Stimulated activated CD4-positive, alpha-beta T cell treated with anti-CD3 and anti-CD28 coated beads, Interleukin-4, amount 100 ng/mL, for 48 hours (primary cell): ENCODE results near the gene CD83.
"Not testable (repeated sequence)": the region's sequence is repeated elsewhere in the genome, so short reads cannot be mapped to it uniquely, and the experiment has no call there.

ENCODE experiments used
- DNase-seq, 2 donors: peaks; one replicate each; pipeline ENCODE4 v3.0.0-alpha.2; 2020; ENCODE audit warnings: low read depth in 2 of 2

The CD83 gene

DNA sequence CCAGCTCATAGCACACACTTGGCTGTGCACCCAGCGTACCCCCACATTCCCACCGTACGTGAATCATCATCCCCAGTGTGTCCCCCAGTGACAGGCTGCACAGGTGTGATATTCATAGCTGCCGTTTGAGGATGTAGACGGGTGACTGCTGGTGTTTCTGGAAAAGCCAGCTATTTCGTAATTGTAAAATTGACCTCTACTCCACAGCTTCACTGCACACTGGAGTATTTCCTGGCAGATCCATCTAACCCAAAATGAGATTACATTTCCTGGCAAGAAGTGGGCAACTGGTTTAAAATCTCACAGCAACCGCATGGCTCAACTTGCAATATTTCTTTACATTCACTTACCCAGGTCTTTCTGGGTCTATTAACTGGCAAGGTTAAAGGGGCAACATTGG is 30.3 kb downstream of the CD83 start:
- DNase-seq = no peak

DNA sequence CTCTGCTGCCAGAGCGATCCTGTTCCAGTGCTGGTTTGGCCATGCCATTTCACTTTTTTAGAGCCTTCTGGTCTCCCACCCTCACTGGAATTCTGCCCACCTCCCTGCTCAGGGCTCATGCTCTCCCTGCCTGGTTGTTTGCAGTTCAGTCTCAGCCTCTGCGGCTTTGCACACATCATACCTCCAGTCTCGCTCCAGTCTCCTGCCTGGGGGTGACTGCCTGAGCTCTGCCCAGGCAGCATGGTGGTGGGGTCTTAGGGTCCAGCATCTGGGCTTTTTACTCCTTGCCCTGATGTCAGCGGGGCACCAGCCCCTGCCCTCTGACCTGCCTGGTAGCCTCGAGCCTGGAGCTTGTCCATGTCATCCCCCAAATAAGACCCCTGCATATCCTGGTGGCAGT is 30.9 kb downstream of the CD83 start:
- no peak for DNase-seq

DNA sequence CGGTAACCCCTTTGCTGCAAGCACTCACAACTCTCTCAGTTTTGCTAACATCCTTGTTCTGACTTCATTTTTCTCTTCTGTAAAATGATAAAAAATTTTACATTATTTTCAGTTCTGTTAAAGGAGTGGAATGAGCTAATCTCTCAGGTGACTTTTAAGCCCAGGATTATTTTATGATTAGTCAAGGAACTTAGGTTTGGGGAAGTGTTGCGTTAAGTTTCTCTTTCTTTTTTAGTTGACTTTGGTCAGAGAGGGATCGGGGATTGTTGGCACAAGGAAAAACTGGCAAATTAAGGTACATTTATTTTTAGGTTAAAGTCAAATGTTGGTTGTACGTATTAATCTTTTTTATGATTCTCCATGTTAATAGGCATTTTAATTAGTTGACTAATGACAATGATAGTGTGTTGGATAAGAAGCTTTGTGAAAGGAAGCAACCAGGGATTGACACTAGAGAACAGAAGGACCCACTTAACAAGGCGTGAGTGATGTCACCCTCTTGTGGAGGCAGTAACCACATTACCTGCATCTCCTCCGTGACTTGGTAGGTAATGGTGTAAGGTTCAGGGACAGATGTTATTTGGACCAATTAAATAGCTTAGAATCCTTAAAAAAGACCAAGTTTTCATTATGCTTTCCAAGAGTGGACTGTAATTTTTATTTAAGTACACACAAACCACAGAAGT is 31.6 kb downstream of the CD83 start:
- DNase-seq = no peak

DNA sequence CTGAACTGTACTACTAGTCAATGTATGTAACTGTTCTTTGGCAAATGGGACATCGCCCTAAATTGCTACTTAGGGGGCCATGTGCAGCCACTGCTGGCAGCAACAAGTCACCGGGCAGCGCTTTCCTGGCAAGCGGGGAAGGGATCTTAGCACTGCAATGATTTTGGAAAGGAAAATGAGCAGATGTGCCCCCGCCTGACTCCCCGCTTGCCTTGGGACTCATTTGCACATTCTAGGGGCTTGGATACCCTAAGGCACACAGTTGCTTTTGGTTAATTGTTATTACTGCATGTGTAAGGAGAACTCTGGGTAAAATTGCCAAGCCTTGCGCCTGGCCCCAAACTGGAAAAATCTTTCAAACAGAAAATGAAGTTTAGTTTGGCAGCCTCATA is 32.2 kb downstream of the CD83 start:
- DNase-seq = no peak

DNA sequence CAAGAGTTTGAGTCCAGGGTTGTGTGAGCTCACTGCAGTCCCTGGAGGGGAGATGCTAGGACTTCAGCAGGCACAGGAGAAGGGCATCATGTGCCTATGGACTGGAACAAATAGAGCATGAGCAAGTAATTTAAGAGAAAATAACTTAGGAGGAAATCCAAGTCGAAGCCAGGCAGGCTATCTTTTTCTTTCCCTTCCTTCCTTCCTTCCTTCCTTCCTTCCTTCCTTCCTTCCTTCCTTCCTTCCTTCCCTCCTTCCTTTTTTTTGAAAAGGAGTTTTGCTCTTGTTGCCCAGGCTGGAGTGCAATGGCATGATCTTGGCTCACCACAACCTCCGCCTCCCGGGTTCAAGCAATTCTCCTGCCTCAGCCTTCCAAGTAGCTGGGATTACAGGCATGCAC is 33.7 kb downstream of the CD83 start:
- DNase-seq = not testable (repeated sequence)

DNA sequence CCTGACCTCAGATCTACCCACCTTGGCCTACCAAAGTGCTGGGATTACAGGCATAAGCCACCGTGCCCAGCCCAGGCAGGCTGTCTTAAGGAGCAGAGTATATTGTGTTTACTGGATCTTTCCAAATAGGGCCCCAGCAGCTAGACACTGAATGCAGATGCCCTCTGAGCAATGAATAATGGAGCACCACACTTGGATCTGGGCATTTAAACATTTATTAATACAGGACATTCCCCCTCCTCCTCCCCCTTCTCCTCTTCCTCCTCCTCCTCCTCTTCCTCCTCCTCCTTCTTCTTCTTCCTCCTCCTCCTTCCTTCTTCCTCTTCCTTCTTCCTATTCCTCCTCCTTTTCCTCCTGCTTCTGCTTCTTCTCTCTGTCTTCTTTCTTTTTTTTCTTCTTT is 34.2 kb downstream of the CD83 start:
- DNase-seq = no peak

DNA sequence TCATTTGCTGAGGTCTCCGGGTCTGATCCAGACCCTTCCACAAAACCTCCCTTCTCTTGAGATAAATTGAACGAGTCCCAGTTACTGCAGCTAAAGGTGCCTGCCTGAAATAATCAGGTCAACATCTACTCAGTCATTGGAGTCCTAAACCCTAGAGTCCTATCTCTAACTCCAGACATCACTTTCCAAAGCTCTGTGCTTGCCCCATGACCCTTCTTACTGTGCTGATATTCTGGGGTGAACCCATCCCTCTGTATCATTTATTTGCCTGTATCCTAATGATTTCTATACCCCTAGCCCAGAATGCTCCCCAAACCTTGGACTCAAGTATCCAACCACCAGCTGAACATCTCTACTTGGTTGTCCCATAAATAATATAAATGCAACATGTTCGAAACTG is 35.7 kb downstream of the CD83 start:
- no peak for DNase-seq

DNA sequence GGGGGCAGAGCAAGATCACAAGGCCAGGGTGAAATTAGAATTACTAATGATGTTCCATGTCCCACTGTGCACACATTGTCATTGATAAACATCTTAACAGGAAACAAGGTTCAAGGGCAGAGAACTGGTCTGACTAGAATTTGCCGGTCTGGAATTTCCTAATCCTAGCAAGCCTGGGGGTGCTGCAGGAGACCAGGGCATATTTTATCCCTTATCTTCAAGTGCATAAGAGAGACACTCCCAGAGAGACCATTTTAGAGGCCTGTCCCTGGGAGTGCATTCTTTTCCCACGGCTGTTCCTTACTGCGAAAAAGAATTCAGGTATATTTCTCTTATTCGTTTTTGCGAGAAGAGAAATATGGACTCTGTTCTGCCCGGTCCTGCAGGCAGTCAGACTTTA is 41.5 kb downstream of the CD83 start:
- no peak for DNase-seq

DNA sequence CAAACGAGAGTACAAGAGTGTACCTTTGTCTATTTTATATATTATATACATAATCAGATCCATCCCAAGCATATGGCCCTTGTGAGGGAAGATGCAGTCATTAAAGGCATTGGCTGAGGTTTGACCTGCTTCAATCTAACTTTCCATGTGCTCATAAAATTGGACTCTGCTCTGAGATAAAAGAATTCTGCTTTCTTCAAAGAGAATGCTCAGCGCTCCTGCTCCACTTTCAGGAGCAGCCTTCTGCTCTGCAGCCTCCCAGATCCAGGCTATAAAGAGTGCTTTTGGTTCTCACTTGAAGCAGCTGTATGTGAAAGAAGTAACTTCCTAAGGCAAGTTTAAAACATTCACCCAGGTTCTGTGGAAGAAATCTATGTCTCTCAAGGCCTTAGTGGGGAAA is 45.3 kb downstream of the CD83 start:
- DNase-seq = no peak

DNA sequence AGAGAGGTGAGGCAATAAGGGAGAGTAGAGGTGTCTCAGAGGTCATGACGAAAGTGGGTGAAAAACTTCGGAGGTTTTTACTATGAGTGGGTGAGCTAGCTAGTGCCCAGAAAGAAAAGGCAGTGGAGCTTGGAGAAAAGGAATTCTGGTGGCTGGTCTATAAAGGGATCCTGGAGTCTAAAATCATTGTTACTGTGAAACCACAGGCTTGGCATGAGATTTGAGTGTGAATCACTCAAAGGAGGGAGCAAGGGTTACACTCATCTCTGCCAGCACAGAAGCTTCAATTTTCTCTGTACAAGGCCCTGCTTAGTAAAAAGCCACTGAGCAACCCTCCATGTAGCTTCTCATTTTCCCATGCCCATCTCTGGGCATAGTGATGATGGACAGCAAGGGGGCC is 47.5 kb downstream of the CD83 start:
- DNase-seq = no peak

DNA sequence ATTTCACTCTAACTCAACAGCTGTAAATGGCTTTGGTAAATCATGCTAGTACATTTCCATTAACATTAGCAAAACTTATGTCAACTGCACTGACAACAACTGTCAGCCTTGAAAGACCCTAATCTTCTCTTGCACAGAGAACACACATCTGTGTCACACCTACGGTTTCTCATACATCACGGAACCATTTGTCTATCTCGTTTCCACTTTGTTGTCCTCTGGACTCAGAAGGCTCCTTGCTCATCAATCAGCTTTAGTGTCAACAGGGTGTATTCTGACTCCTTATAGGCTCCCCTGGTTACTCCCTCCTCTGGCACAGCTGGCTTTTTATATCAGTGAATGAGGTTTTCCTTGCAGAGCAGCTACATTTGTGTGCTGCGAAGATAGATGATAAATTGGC is 49.3 kb downstream of the CD83 start:
- DNase-seq = no peak

DNA sequence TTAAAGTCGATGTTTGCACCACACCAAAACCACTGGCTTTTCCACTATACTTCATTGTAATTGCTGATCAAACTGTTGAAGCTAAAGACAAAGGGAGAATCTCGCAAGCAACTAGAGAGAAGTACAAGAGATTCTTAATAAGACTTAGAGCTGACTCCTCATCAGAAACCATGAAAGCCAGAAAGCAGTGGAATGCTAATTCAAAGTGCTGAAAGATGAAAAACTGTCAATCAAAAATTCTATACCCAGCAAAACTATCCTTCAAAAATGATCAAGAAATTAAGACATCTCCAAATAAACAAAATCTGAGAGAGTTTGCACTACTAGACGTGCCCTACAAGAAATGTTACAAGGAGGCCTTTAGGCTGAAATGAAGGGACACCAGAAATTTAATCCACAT is 52.6 kb downstream of the CD83 start:
- DNase-seq = no peak

DNA sequence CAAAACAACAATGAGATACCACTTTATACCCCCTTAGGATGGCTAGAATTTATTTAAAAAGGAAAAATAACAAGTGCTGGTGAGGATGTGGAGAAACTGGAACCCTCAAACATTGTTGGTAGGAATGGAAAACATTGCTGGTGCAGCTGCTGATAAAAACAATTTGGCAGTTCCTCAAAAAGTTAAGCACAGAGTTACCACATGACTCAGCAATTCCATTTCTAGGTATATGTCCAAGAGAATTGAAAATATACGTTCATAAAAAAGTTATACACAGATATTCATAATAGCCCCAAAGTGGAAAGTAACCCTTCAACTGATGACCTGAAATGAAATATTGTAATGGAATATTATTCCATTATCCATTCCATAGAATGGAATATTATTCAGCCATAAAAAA is 55.0 kb downstream of the CD83 start:
- DNase-seq = no peak

DNA sequence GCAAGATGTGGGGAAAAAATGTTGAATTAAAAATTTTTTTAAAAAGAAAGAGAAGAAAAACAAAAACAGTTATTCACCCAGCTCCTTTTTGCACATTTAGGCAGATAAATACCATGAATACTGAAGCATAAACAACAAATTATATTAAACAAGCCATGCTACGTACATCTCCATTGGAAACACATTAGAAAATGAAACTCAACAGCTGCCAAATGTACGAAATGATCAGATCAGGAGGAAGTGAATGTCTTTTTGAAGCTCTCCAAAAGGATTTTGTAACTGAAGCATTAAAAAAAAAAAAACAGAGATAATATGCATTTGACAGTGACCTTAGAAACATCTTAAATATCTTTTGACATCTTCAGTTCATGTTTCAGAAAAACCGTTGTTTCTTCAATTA is 56.7 kb downstream of the CD83 start:
- no peak for DNase-seq

DNA sequence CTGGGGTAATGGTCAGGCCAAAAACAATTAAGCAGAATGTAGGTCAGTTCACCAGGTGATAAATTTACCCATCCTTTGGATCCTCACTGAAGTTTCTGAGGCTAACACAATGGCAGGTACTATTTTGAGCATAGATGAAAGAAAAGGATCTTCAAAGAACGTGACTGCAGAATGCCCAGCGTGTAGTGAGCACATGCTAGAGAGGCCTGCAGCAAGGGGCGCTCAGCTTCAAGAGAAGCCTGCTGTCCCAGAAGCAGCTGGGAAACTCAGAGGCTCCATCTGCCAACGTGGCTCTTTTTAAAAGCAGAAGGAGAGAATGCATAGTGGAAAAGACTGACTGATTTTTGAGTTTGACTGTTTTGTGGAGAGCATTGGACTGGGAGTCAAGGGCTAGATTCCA is 57.4 kb downstream of the CD83 start:
- no peak for DNase-seq

DNA sequence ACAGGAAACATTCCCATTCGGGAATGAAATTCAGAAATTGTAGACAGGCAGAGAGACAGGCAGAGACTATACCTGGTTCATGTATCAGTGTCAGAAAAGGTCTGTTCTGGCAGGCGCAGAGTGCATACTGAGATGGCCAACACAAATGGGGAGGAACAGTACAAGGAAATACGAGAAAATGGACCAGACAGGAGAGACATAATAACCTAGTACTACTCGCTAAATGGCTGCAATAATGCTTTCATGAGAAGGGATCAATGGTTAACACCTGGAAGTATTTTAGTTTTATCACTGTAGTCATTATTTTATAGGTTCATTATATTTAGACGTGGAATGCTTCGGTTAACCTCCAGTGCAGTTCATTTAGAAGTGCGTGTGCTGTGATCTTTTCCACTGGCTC is 58.9 kb downstream of the CD83 start:
- DNase-seq = no peak

DNA sequence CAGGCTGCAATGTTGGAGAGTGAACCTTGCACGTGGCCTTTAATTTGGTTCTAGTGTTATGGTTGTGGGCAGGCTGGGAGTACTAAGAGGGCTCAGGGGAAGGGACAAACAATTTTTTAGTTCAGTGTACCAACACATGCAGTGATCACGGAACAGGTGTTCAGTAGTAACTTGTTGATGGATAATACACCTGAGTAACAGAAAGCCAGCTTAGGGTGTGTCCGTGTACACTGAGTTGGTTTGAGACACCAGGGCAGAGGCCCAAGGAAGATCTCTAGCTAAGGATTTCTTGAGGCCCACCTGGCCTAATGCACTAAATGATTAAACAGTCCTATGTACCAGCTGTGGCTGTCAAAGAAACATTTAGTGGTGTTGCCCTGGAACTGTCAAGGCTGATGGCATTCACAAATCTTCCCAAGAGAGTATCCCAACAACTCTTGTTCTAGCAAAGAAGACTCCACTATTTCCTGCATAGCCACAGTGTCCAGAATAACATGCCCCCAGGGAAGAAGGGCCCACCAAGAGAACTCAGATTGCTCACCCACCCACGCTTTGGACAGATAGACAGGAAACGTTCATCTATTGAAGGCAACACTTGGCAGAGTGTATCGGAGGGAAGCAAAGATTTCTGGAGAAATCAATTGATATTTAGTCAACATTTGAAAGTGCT is 60.0 kb downstream of the CD83 start:
- DNase-seq = no peak

DNA sequence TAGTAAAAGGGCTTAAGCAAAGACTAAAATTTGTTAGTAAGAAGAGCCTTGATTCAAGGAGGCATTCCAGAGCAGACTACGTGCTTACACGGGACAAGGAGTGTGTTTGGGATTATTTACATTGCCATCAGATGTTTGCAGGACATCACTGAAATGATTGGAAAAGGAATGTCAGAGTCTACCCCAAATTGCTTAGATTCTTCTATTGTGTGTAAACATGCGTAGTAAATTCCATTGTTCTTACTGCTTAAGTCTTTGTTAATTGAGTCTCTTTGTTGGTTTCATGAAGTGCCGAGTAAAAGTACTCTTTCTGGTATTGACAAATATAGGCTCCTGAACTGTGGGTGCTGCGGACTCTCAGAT is 60.5 kb downstream of the CD83 start:
- no peak for DNase-seq

DNA sequence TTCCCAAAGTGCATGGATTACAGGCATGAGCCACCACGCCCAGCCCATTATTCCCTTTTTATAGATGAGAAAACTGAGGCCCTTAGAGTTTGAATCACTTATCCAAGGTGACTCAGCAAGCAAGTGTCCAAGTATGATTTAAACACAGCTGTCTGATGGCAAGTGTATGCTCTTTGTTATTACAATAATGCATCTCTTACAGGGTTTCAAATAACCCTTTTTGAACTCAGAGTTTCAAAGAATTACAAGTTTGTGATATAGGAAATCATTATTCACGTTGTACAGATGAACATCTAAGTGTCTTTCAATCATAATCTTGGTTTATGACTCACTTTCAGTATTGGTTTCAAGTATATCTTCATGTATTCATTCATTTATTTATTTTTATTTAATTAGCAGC is 63.0 kb downstream of the CD83 start:
- DNase-seq = no peak

DNA sequence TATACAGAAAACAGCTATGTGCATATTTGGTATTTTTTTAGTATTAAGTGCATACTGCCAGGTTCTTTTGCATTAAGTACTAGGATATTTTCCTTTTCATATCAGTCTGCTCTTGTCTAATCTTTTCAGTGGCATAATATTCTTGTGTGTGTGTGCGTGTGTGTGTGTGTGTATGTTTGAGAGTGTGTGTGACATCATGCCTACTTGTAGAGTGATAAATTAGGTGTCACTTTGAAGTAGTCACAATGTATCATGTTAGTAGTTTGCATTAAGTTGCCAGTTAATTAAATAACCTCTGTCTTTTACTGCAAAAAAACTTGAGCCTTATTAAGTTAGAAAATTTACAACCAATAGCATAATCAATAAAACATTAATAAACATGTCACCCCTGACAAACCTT is 65.3 kb downstream of the CD83 start:
- no peak for DNase-seq
